ENCODE results near the gene TTR. TPM values are rescaled to one million over a fixed set of nuclear protein-coding genes. Genes with fewer than 3 reads are reported as not detected.

The TTR gene
- total RNA-seq, 1 donor from 2014 or later: not detected

GRCh38 chr18:31572368-31572767 lies 19.3 kb upstream of the TTR start:
- H3K27ac Mint-ChIP-seq (ENCODE audit: unreplicated experiment): no peak overlapping the region
- TF ChIP-seq, protein P1, sequence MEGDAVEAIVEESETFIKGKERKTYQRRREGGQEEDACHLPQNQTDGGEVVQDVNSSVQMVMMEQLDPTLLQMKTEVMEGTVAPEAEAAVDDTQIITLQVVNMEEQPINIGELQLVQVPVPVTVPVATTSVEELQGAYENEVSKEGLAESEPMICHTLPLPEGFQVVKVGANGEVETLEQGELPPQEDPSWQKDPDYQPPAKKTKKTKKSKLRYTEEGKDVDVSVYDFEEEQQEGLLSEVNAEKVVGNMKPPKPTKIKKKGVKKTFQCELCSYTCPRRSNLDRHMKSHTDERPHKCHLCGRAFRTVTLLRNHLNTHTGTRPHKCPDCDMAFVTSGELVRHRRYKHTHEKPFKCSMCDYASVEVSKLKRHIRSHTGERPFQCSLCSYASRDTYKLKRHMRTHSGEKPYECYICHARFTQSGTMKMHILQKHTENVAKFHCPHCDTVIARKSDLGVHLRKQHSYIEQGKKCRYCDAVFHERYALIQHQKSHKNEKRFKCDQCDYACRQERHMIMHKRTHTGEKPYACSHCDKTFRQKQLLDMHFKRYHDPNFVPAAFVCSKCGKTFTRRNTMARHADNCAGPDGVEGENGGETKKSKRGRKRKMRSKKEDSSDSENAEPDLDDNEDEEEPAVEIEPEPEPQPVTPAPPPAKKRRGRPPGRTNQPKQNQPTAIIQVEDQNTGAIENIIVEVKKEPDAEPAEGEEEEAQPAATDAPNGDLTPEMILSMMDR (IDR thresholded peaks at IDR 0.05; ENCODE audit: partially characterized antibody, unreplicated experiment): no peak
- no peaks in the 10 kb centered on the region for H3K4me1 Mint-ChIP-seq (ENCODE audit: low read depth, unreplicated experiment)
- peaks cover 5% of the 10 kb centered on the region for H3K9me3 Mint-ChIP-seq (ENCODE audit: unreplicated experiment)
- no peak overlapping the region for H3K4me3 Mint-ChIP-seq (ENCODE audit: unreplicated experiment)
- DNase-seq: no peak
- peaks cover 4% of the 10 kb centered on the region for H3K27me3 Mint-ChIP-seq (ENCODE audit: unreplicated experiment)
- no peaks in the 10 kb centered on the region for H3K36me3 Mint-ChIP-seq (ENCODE audit: unreplicated experiment)

GRCh38 chr18:31573051-31573450 lies 18.6 kb upstream of the TTR start:
- TF ChIP-seq, protein P1 (IDR thresholded peaks at IDR 0.05; ENCODE audit: partially characterized antibody, unreplicated experiment): no peak
- Mint-ChIP-seq H3K27ac (ENCODE audit: unreplicated experiment) (no peak overlapping the region), H3K9me3 (ENCODE audit: unreplicated experiment) (peaks cover 5% of the 10 kb centered on the region), H3K4me1 (ENCODE audit: low read depth, unreplicated experiment) (no peaks in the 10 kb centered on the region), H3K36me3 (ENCODE audit: unreplicated experiment) (no peaks in the 10 kb centered on the region), H3K4me3 (ENCODE audit: unreplicated experiment) (no peak overlapping the region), H3K27me3 (ENCODE audit: unreplicated experiment) (peaks cover 4% of the 10 kb centered on the region)
- no peak for DNase-seq

- Mint-ChIP-seq H3K9me3 (ENCODE audit: unreplicated experiment) (peaks cover 4% of the 10 kb centered on the region), H3K36me3 (ENCODE audit: unreplicated experiment) (no peaks in the 10 kb centered on the region), H3K27me3 (ENCODE audit: unreplicated experiment) (peaks cover 2% of the 10 kb centered on the region), H3K27ac (ENCODE audit: unreplicated experiment) (no peak overlapping the region), H3K4me1 (ENCODE audit: low read depth, unreplicated experiment) (no peaks in the 10 kb centered on the region), H3K4me3 (ENCODE audit: unreplicated experiment) (no peak overlapping the region)
- DNase-seq: no peak
- TF ChIP-seq, protein P1 (IDR thresholded peaks at IDR 0.05; ENCODE audit: partially characterized antibody, unreplicated experiment): no peak
Measured at GRCh38 chr18:31574359-31574758, 17.3 kb upstream of the TTR start.

GRCh38 chr18:31575515-31576257 lies 16.0 kb upstream of the TTR start:
- Mint-ChIP-seq H3K27me3 (ENCODE audit: unreplicated experiment) (peaks cover 2% of the 10 kb centered on the region), H3K36me3 (ENCODE audit: unreplicated experiment) (no peaks in the 10 kb centered on the region), H3K9me3 (ENCODE audit: unreplicated experiment) (peaks cover 4% of the 10 kb centered on the region), H3K4me1 (ENCODE audit: low read depth, unreplicated experiment) (no peaks in the 10 kb centered on the region), H3K27ac (ENCODE audit: unreplicated experiment) (no peak overlapping the region), H3K4me3 (ENCODE audit: unreplicated experiment) (no peak overlapping the region)
- TF ChIP-seq, protein P1 (IDR thresholded peaks at IDR 0.05; ENCODE audit: partially characterized antibody, unreplicated experiment): no peak
- DNase-seq: no peak

DNA sequence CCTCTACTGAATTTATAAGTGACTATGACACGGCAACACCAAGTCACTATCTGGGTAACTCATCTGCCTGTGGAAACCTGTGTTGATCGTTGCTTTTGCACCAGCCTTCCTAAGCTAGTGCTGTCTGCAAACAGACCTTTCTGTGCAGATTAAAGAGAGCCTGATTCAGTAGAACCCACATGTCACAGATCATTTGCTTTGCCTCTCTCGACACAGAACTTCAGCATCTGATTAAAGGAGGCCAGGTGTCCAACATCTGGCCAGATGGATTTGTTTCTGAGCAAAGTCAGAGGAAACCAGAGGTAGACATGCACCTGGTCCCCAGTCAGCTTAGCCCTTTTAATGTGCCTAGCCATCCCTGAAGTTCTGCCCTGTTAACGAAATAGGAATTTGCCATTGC lies 15.0 kb upstream of the TTR start:
- DNase-seq: no peak
- no peak overlapping the region for H3K27ac Mint-ChIP-seq (ENCODE audit: unreplicated experiment)
- no peak overlapping the region for H3K4me3 Mint-ChIP-seq (ENCODE audit: unreplicated experiment)
- TF ChIP-seq, protein P1 (IDR thresholded peaks at IDR 0.05; ENCODE audit: partially characterized antibody, unreplicated experiment): no peak
- H3K9me3 Mint-ChIP-seq (ENCODE audit: unreplicated experiment): peaks cover 4% of the 10 kb centered on the region
- no peaks in the 10 kb centered on the region for H3K36me3 Mint-ChIP-seq (ENCODE audit: unreplicated experiment)
- no peaks in the 10 kb centered on the region for H3K4me1 Mint-ChIP-seq (ENCODE audit: low read depth, unreplicated experiment)
- peaks cover 2% of the 10 kb centered on the region for H3K27me3 Mint-ChIP-seq (ENCODE audit: unreplicated experiment)
